Activated naive CD8-positive, alpha-beta T cell treated with anti-CD3 and anti-CD28 coated beads for 36 hours (primary cell): ENCODE results near the gene PFDN1. TPM values are rescaled to one million over a fixed set of nuclear protein-coding genes. Genes with fewer than 3 reads are reported as not detected.
"Not testable (repeated sequence)": the region's sequence is repeated elsewhere in the genome, so short reads cannot be mapped to it uniquely, and the experiment has no call there.

Experiments used
- DNase-seq: peaks from one replicate; pipeline ENCODE4 v3.0.0; 2021
- H3K27ac Mint-ChIP-seq: one replicate; pipeline ENCODE4 v1.8.0; 2022; ENCODE audit warnings: mild to moderate bottlenecking, moderate library complexity, mixed read lengths
- H3K27me3 Mint-ChIP-seq: one replicate; pipeline ENCODE4 v1.8.0; 2022; ENCODE audit warnings: mild to moderate bottlenecking, mixed read lengths
- H3K36me3 Mint-ChIP-seq: one replicate; pipeline ENCODE4 v1.8.0; 2021; ENCODE audit warnings: mild to moderate bottlenecking, mixed read lengths
- H3K4me1 Mint-ChIP-seq: one replicate; pipeline ENCODE4 v1.8.0; 2021; ENCODE audit warnings: mixed read lengths
- H3K4me3 Mint-ChIP-seq: one replicate; pipeline ENCODE4 v1.8.0; 2022; ENCODE audit warnings: mild to moderate bottlenecking, moderate library complexity, mixed read lengths
- H3K9me3 Mint-ChIP-seq: one replicate; pipeline ENCODE4 v1.8.0; 2022; ENCODE audit warnings: mixed read lengths
- total RNA-seq, 2 experiments: library from RNA; stranded (reverse); gene quantifications; one replicate each; pipeline ENCODE4 v1.2.3, GENCODE V29; 2021

The PFDN1 gene
- total RNA-seq, 2 experiments from 2014 or later, result 64.0 to 68.5 TPM

- Mint-ChIP-seq H3K27me3 (no peaks in the 10 kb centered on the region), H3K4me1 (peaks cover 26% of the 10 kb centered on the region), H3K36me3 (no peaks in the 10 kb centered on the region), H3K9me3 (peaks cover 1% of the 10 kb centered on the region), H3K27ac (no peak overlapping the region), H3K4me3 (no peak overlapping the region)
- DNase-seq, result no peak
Observed at GRCh38 chr5:140216478-140217074, 86.3 kb downstream of the PFDN1 start.

GRCh38 chr5:140215276-140215675 is 87.6 kb downstream of the PFDN1 start:
- H3K27me3 Mint-ChIP-seq, result no peaks in the 10 kb centered on the region
- H3K4me1 Mint-ChIP-seq, result peaks cover 15% of the 10 kb centered on the region
- no peak overlapping the region for H3K4me3 Mint-ChIP-seq
- no peaks in the 10 kb centered on the region for H3K36me3 Mint-ChIP-seq
- no peaks in the 10 kb centered on the region for H3K9me3 Mint-ChIP-seq
- no peak for DNase-seq
- no peak overlapping the region for H3K27ac Mint-ChIP-seq

GRCh38 chr5:140214831-140215230 is 88.1 kb downstream of the PFDN1 start:
- no peak for DNase-seq
- H3K27me3 Mint-ChIP-seq, result no peaks in the 10 kb centered on the region
- H3K4me1 Mint-ChIP-seq, result peaks cover 11% of the 10 kb centered on the region
- H3K9me3 Mint-ChIP-seq, result no peaks in the 10 kb centered on the region
- H3K36me3 Mint-ChIP-seq, result no peaks in the 10 kb centered on the region
- no peak overlapping the region for H3K4me3 Mint-ChIP-seq
- H3K27ac Mint-ChIP-seq, result no peak overlapping the region

- DNase-seq, result no peak
- H3K27me3 Mint-ChIP-seq, result no peaks in the 10 kb centered on the region
- H3K36me3 Mint-ChIP-seq, result no peaks in the 10 kb centered on the region
- no peak overlapping the region for H3K4me3 Mint-ChIP-seq
- H3K27ac Mint-ChIP-seq, result no peak overlapping the region
- no peaks in the 10 kb centered on the region for H3K9me3 Mint-ChIP-seq
- H3K4me1 Mint-ChIP-seq, result peaks cover 7% of the 10 kb centered on the region
Observed at GRCh38 chr5:140213370-140213983, 89.4 kb downstream of the PFDN1 start.

- Mint-ChIP-seq H3K4me3 (no peak overlapping the region), H3K27me3 (peaks cover 3% of the 10 kb centered on the region)
Observed at GRCh38 chr5:140208065-140208464, 94.8 kb downstream of the PFDN1 start.

GRCh38 chr5:140207250-140207964 is 95.5 kb downstream of the PFDN1 start:
- H3K9me3 Mint-ChIP-seq, result no peaks in the 10 kb centered on the region
- peaks cover 2% of the 10 kb centered on the region for H3K36me3 Mint-ChIP-seq
- no peak overlapping the region for H3K27ac Mint-ChIP-seq
- no peak overlapping the region for H3K4me3 Mint-ChIP-seq
- no peak for DNase-seq
- H3K27me3 Mint-ChIP-seq, result peaks cover 3% of the 10 kb centered on the region
- H3K4me1 Mint-ChIP-seq, result peaks cover 7% of the 10 kb centered on the region

More at GRCh38 chr5:140208065-140208464, 94.8 kb downstream of the PFDN1 start:
- no peak overlapping the region for H3K27ac Mint-ChIP-seq
- no peaks in the 10 kb centered on the region for H3K9me3 Mint-ChIP-seq
- H3K36me3 Mint-ChIP-seq, result peaks cover 2% of the 10 kb centered on the region
- H3K4me1 Mint-ChIP-seq, result peaks cover 7% of the 10 kb centered on the region
- DNase-seq, result no peak

- Mint-ChIP-seq H3K36me3 (peaks cover 4% of the 10 kb centered on the region), H3K27me3 (peaks cover 3% of the 10 kb centered on the region), H3K9me3 (no peaks in the 10 kb centered on the region), H3K4me1 (peaks cover 7% of the 10 kb centered on the region), H3K4me3 (no peak overlapping the region), H3K27ac (peak overlapping the region; percentile 31)
- DNase-seq, result no peak
Observed at GRCh38 chr5:140205952-140206351, 96.9 kb downstream of the PFDN1 start.

- no peak overlapping the region for H3K4me3 Mint-ChIP-seq
- no peak for DNase-seq
- H3K4me1 Mint-ChIP-seq, result peaks cover 7% of the 10 kb centered on the region
- H3K9me3 Mint-ChIP-seq, result no peaks in the 10 kb centered on the region
- peaks cover 6% of the 10 kb centered on the region for H3K36me3 Mint-ChIP-seq
- H3K27me3 Mint-ChIP-seq, result peaks cover 3% of the 10 kb centered on the region
- no peak overlapping the region for H3K27ac Mint-ChIP-seq
Observed at GRCh38 chr5:140205216-140205615, 97.7 kb downstream of the PFDN1 start.

GRCh38 chr5:140202610-140203009 is 100.3 kb downstream of the PFDN1 start:
- H3K27me3 Mint-ChIP-seq, result peaks cover 3% of the 10 kb centered on the region
- H3K9me3 Mint-ChIP-seq, result no peaks in the 10 kb centered on the region
- H3K4me1 Mint-ChIP-seq, result peaks cover 5% of the 10 kb centered on the region
- no peak overlapping the region for H3K4me3 Mint-ChIP-seq
- H3K36me3 Mint-ChIP-seq, result peaks cover 19% of the 10 kb centered on the region
- H3K27ac Mint-ChIP-seq, result no peak overlapping the region
- no peak for DNase-seq

GRCh38 chr5:140202078-140202477 is 100.8 kb downstream of the PFDN1 start:
- Mint-ChIP-seq H3K9me3 (no peaks in the 10 kb centered on the region), H3K36me3 (peaks cover 19% of the 10 kb centered on the region), H3K27ac (no peak overlapping the region), H3K4me3 (no peak overlapping the region), H3K4me1 (no peaks in the 10 kb centered on the region), H3K27me3 (peaks cover 3% of the 10 kb centered on the region)
- no peak for DNase-seq

GRCh38 chr5:140198915-140199314 is 104.0 kb downstream of the PFDN1 start:
- H3K4me3 Mint-ChIP-seq, H3K27ac Mint-ChIP-seq, H3K27me3 Mint-ChIP-seq, DNase-seq, H3K9me3 Mint-ChIP-seq, H3K4me1 Mint-ChIP-seq: not testable (repeated sequence)
- H3K36me3 Mint-ChIP-seq, result peaks cover 16% of the 10 kb centered on the region

- no peak overlapping the region for H3K4me3 Mint-ChIP-seq
- DNase-seq, result no peak
- H3K27me3 Mint-ChIP-seq, result no peaks in the 10 kb centered on the region
- H3K36me3 Mint-ChIP-seq, result peaks cover 16% of the 10 kb centered on the region
- no peak overlapping the region for H3K27ac Mint-ChIP-seq
- no peaks in the 10 kb centered on the region for H3K9me3 Mint-ChIP-seq
- H3K4me1 Mint-ChIP-seq, result no peaks in the 10 kb centered on the region
Observed at GRCh38 chr5:140197023-140197422, 105.9 kb downstream of the PFDN1 start.

GRCh38 chr5:140196115-140196814 is 106.6 kb downstream of the PFDN1 start:
- Mint-ChIP-seq H3K36me3 (peaks cover 14% of the 10 kb centered on the region), H3K4me1 (no peaks in the 10 kb centered on the region), H3K27ac (no peak overlapping the region), H3K4me3 (no peak overlapping the region), H3K9me3 (no peaks in the 10 kb centered on the region), H3K27me3 (no peaks in the 10 kb centered on the region)
- DNase-seq, result no peak
